ENCODE measurements around the gene OLFM1.

DNA sequence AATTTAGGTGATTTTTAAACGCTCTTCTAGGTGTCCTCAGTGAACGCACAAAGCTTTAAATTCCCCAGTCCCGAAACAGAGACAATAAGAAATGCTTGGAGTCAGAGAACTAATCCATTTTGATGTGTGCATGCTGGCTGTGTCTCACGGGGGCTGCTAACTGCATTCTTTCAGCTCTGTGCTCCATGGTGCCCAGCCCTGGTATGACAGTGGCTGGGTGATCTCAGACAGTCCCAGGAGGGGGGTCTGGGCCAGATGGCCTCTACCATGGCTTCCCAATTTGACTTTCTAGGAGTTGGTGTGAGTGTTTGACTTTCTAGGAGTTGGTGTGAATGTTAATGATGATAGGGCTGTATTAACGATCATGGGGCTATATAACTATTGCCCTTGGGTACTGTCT, 12.1 kb downstream of the OLFM1 start:
- TF ChIP-seq, protein P1, sequence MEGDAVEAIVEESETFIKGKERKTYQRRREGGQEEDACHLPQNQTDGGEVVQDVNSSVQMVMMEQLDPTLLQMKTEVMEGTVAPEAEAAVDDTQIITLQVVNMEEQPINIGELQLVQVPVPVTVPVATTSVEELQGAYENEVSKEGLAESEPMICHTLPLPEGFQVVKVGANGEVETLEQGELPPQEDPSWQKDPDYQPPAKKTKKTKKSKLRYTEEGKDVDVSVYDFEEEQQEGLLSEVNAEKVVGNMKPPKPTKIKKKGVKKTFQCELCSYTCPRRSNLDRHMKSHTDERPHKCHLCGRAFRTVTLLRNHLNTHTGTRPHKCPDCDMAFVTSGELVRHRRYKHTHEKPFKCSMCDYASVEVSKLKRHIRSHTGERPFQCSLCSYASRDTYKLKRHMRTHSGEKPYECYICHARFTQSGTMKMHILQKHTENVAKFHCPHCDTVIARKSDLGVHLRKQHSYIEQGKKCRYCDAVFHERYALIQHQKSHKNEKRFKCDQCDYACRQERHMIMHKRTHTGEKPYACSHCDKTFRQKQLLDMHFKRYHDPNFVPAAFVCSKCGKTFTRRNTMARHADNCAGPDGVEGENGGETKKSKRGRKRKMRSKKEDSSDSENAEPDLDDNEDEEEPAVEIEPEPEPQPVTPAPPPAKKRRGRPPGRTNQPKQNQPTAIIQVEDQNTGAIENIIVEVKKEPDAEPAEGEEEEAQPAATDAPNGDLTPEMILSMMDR (IDR thresholded peaks at IDR 0.05): no peak
- no peak for TF ChIP-seq POLR2A (IDR thresholded peaks at IDR 0.05)

Measured in esophagus squamous epithelium (tissue), 4 donors.